ENCODE results near the gene ANKRD17. TPM values are rescaled to one million over a fixed set of nuclear protein-coding genes. Genes with fewer than 3 reads are reported as not detected.
A peak's percentile ranks its signal among the peaks of the same experiment; 100 is the strongest.

ANKRD17 gene
- total and polyA plus RNA-seq, 9 of the 15 experiments (the other 6 are each of a cell fraction or from before 2014, with no cell fraction given): 25.5 to 86.9 (median 52.2) TPM

- TF ChIP-seq ZNF589 (CRISPR knock-in tag; IDR thresholded peaks at IDR 0.05; ENCODE audit: low read depth) (0 out of 2 replicates have a peak, but pooled peaks have one; percentile 26), CXXC5 (CRISPR knock-in tag; IDR thresholded peaks at IDR 0.05) (0 out of 2 replicates have a peak, but pooled peaks have one; percentile 31), HDAC3 (IDR thresholded peaks at IDR 0.05; ENCODE audit: borderline replicate concordance, partially characterized antibody) (no peak), BMI1 (IDR thresholded peaks at IDR 0.05; ENCODE audit: low read length) (no peak), ZNF511 (CRISPR knock-in tag; IDR thresholded peaks at IDR 0.05) (no peak), ZNF584 (CRISPR knock-in tag; IDR thresholded peaks at IDR 0.05; ENCODE audit: low read depth) (no peak), SPI1 (IDR thresholded peaks at IDR 0.05; ENCODE audit: borderline replicate concordance, low read depth, low read length) (no peak), CBFA2T2 (conservative IDR thresholded peaks at IDR 0.05) (no peak), BRF2 (IDR thresholded peaks at IDR 0.05; ENCODE audit: borderline replicate concordance, insufficient read depth, insufficient read length) (no peak), ZNF551 (CRISPR knock-in tag; IDR thresholded peaks at IDR 0.05) (no peak), CBX2 (IDR thresholded peaks at IDR 0.05; ENCODE audit: insufficient read depth, low read length, poor library complexity, severe bottlenecking) (no peak), POLR3A (IDR thresholded peaks at IDR 0.05; ENCODE audit: borderline replicate concordance, extremely low read depth, insufficient read depth, insufficient read length) (no peak), SMARCE1 (IDR thresholded peaks at IDR 0.05) (0 out of 2 replicates have a peak, but pooled peaks have one; percentile 14), ARID1B (IDR thresholded peaks at IDR 0.05) (no peak), E2F5 (CRISPR knock-in tag; IDR thresholded peaks at IDR 0.05) (no peak), AFF1 (IDR thresholded peaks at IDR 0.05; ENCODE audit: low read depth in 1 of 2, partially characterized antibody in 2 of 2) (peak in 1 of 2 experiments; percentile 53), CBX3 (IDR thresholded peaks at IDR 0.05; ENCODE audit: borderline replicate concordance in 1 of 2, low read length in 2 of 2) (peak in 1 of 2 experiments; percentile 9; a peak in 1 of 3 replicates), SAFB (IDR thresholded peaks at IDR 0.05; ENCODE audit: borderline replicate concordance, low read depth, low read length) (no peak), ZNF253 (CRISPR knock-in tag; conservative IDR thresholded peaks at IDR 0.05) (0 out of 2 replicates have a peak, but pooled peaks have one; percentile 24), MXI1 (IDR thresholded peaks at IDR 0.05; ENCODE audit: low read depth, low read length) (no peak)
Measured at GRCh38 chr4:73070074-73070390, 188.6 kb downstream of the ANKRD17 start (continued).
